Measurements from ENCODE around the gene CRHBP. TPM values are rescaled to one million over a fixed set of nuclear protein-coding genes. Genes with fewer than 3 reads are reported as not detected.
"Not testable (repeated sequence)": the region's sequence is repeated elsewhere in the genome, so short reads cannot be mapped to it uniquely, and the experiment has no call there.

The CRHBP gene
- total RNA-seq, 2 donors from 2014 or later = 0.26 to 0.66 TPM

GRCh38 chr5:76983468-76983867, 30.6 kb downstream of the CRHBP start:
- ATAC-seq (no peak), DNase-seq (no peak)
- 61 to 93% methylated on average over 3 of the region's 3 CpGs for WGBS, 2 donors
- H3K9me3 ChIP-seq = no peaks in the 10 kb centered on the region
- H3K27ac ChIP-seq = no peak overlapping the region
- no peaks in the 10 kb centered on the region for H3K36me3 ChIP-seq (replicated peaks in 1 of 2; ENCODE audit: insufficient read depth in 1 of 2, low read depth in 2 of 2)
- TF ChIP-seq POLR2A (IDR thresholded peaks at IDR 0.05) (no peak), CTCF (IDR thresholded peaks at IDR 0.05) (no peak)
- no peaks in the 10 kb centered on the region for H3K27me3 ChIP-seq
- intact Hi-C loops (cut with DNase I) = no loop called here
- H3K4me1 ChIP-seq = no peaks in the 10 kb centered on the region
- no peak overlapping the region for H3K4me3 ChIP-seq

- Histone ChIP-seq H3K4me3 (no peak overlapping the region), H3K27ac (no peak overlapping the region), H3K27me3 (no peaks in the 10 kb centered on the region), H3K36me3 (replicated peaks in 1 of 2; ENCODE audit: insufficient read depth in 1 of 2, low read depth in 2 of 2) (no peaks in the 10 kb centered on the region), H3K9me3 (no peaks in the 10 kb centered on the region), H3K4me1 (no peaks in the 10 kb centered on the region)
- ATAC-seq (no peak), DNase-seq (no peak)
- TF ChIP-seq POLR2A (IDR thresholded peaks at IDR 0.05) (no peak), CTCF (IDR thresholded peaks at IDR 0.05) (no peak)
- WGBS, 2 donors = 39 to 42% methylated on average over 6 of the region's 6 CpGs
- intact Hi-C loops (cut with DNase I) = no loop called here
Observed at GRCh38 chr5:76986825-76987526, 34.1 kb downstream of the CRHBP start.

- no peak for TF ChIP-seq POLR2A (IDR thresholded peaks at IDR 0.05)
- no peak for TF ChIP-seq CTCF (IDR thresholded peaks at IDR 0.05)
- intact Hi-C loops (cut with DNase I) = no loop called here
- H3K27ac ChIP-seq = no peak overlapping the region
- H3K4me1 ChIP-seq = no peaks in the 10 kb centered on the region
- ATAC-seq (no peak), DNase-seq (no peak)
- H3K27me3 ChIP-seq = no peaks in the 10 kb centered on the region
- no peak overlapping the region for H3K4me3 ChIP-seq
- WGBS, 2 donors = 49 to 64% methylated on average over 5 of the region's 5 CpGs
- H3K9me3 ChIP-seq = no peaks in the 10 kb centered on the region
- H3K36me3 ChIP-seq (replicated peaks in 1 of 2; ENCODE audit: insufficient read depth in 1 of 2, low read depth in 2 of 2) = no peaks in the 10 kb centered on the region
Observed at GRCh38 chr5:76990899-76991459, 38.1 kb downstream of the CRHBP start.

DNA sequence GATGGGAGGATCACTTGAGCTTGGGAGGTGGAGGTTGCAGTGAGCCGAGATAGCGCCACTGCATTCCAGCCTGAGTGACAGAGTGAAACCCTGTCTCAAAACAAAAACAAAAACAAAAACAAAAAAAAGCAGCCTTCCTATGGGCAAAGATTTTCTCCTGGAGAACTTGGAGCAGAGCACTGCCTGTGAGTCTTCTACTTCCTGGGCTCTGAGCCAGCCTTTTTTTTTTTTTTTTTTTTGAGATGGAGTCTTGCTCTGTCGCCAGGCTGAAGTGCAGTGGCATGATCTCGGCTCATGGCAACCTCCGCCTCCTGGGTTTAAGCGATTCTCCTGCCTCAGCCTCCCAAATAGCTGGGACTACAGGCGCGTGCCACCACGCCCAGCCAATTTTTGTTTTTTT, 40.6 kb downstream of the CRHBP start:
- H3K4me3 ChIP-seq; intact Hi-C loops (cut with DNase I); H3K36me3 ChIP-seq (replicated peaks in 1 of 2; ENCODE audit: insufficient read depth in 1 of 2, low read depth in 2 of 2); DNase-seq; H3K4me1 ChIP-seq; H3K9me3 ChIP-seq; ATAC-seq; H3K27me3 ChIP-seq; H3K27ac ChIP-seq: not testable (repeated sequence)
- WGBS, 2 donors = 78 to 80% methylated on average over 9 of the region's 9 CpGs

DNA sequence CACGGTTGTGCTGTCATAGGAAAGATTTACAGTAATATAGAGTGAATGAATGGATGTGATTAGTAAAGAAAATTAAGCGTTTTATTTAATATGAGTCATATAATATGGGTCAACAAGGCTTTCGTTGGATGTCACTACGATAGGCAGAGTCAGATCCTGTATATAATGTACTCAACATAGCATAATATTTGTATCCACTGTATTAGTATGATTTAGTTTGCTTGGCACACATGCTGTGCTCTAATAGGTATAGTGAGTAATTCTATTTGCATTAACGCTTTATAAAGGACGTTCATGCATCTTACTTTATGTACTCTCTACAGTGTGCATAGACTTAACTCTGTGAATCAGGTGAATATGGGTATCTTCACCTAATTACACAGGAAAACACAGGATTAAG, 41.5 kb downstream of the CRHBP start:
- no peaks in the 10 kb centered on the region for H3K9me3 ChIP-seq
- ATAC-seq (no peak), DNase-seq (no peak)
- no peaks in the 10 kb centered on the region for H3K27me3 ChIP-seq
- intact Hi-C loops (cut with DNase I) = no loop called here
- TF ChIP-seq POLR2A (IDR thresholded peaks at IDR 0.05) = no peak
- TF ChIP-seq CTCF (IDR thresholded peaks at IDR 0.05) = no peak
- no peaks in the 10 kb centered on the region for H3K36me3 ChIP-seq (replicated peaks in 1 of 2; ENCODE audit: insufficient read depth in 1 of 2, low read depth in 2 of 2)
- H3K4me1 ChIP-seq = no peaks in the 10 kb centered on the region
- WGBS, 2 donors = 59 to 68% methylated on average over 6 of the region's 6 CpGs
- H3K4me3 ChIP-seq = no peak overlapping the region
- no peak overlapping the region for H3K27ac ChIP-seq

DNA sequence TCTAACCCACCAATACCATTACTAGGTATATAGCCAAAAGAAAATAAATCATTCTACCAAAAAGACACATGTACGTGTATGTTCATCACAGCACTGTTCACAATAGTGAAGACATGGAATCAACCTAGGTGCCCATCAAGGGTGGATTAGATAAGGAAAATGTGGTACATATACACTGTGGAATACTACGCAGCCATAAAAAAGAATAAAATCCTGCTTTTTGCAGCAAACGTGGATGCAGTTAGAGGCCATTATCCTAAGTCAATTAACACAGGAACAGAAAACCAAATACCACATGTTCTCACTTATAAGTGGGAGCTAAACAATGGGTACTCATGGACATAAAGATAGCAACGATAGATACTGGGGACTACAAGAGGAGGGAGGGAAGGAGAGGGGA, 45.4 kb downstream of the CRHBP start:
- DNase-seq; H3K36me3 ChIP-seq (replicated peaks in 1 of 2; ENCODE audit: insufficient read depth in 1 of 2, low read depth in 2 of 2); H3K9me3 ChIP-seq; H3K4me1 ChIP-seq; H3K27me3 ChIP-seq; intact Hi-C loops (cut with DNase I); H3K27ac ChIP-seq; H3K4me3 ChIP-seq; ATAC-seq: not testable (repeated sequence)
- WGBS, 2 donors = 77% methylated on average over 4 of the region's 4 CpGs

Data from body of pancreas (tissue), 4 donors.